Large intestine (tissue), 12 donors: ENCODE data around the gene PRPF39. TPM values are rescaled to one million over a fixed set of nuclear protein-coding genes. Genes with fewer than 3 reads are reported as not detected.
A peak's percentile ranks its signal among the peaks of the same experiment; 100 is the strongest.

Source experiments
- DNase-seq, 2 donors: peaks; one replicate each; pipeline versions ENCODE4 v3.0.0 to v3.0.0-alpha.2; 2013
- H3K27ac ChIP-seq: one replicate; pipeline ENCODE4 v1.5.1; 2013; ENCODE audit warnings: low read length
- H3K27me3 ChIP-seq: 2 replicates; pipeline ENCODE4 v1.6.1; 2013; ENCODE audit warnings: low read length; ENCODE audit not compliant: control insufficient read depth, insufficient read depth
- H3K36me3 ChIP-seq: 2 replicates; pipeline ENCODE4 v1.6.1; 2013; ENCODE audit warnings: low read length; ENCODE audit not compliant: control insufficient read depth, insufficient read depth
- H3K4me1 ChIP-seq: one replicate; pipeline ENCODE4 v1.6.1; 2013; ENCODE audit warnings: low read length; ENCODE audit not compliant: control insufficient read depth, insufficient read depth
- H3K4me3 ChIP-seq: one replicate; pipeline ENCODE4 v1.5.1; 2013; ENCODE audit warnings: low read length
- H3K9me3 ChIP-seq: one replicate; pipeline ENCODE4 v1.6.1; 2013; ENCODE audit warnings: mild to moderate bottlenecking, low read depth, low read length, moderate library complexity; ENCODE audit not compliant: control insufficient read depth
- WGBS: methylation state at CpG from one replicate; pipeline ENCODE4 v1.1.5; 2013; ENCODE audit warnings: low lambda C conversion rate; ENCODE audit not compliant: insufficient coverage; 5-methylcytosine and 5-hydroxymethylcytosine counted together
- long read RNA-seq, 11 donors: transcript quantifications; one replicate each; lab custom pipeline, GENCODE V29; 2026
- polyA plus RNA-seq: library from polyadenylated mRNA; unstranded; fragments of 120-200 nt; gene quantifications from one replicate; pipeline ENCODE4 v1.2.1, GENCODE V29; 2013

The PRPF39 gene
- polyA plus RNA-seq: 69.0 TPM
- long read RNA-seq, donor 1, partial matches to known transcripts: 0 of 2 reads
- long read RNA-seq, donor 1, other reads (novel, unspliced or antisense): 0 of 2 reads
- long read RNA-seq, donor 2, partial matches to known transcripts: 197 of 343 reads
- long read RNA-seq, donor 2, other reads (novel, unspliced or antisense): 141 of 343 reads
- long read RNA-seq, donor 3: 0 reads
- long read RNA-seq, donor 4, partial matches to known transcripts: 0 of 1 reads
- long read RNA-seq, donor 4, other reads (novel, unspliced or antisense): 0 of 1 reads
- long read RNA-seq, donor 5, partial matches to known transcripts: 0 of 1 reads
- long read RNA-seq, donor 5, other reads (novel, unspliced or antisense): 0 of 1 reads
- long read RNA-seq, donor 6, partial matches to known transcripts: 219 of 306 reads
- long read RNA-seq, donor 6, other reads (novel, unspliced or antisense): 85 of 306 reads
- long read RNA-seq, donor 7, partial matches to known transcripts: 0 of 3 reads
- long read RNA-seq, donor 7, other reads (novel, unspliced or antisense): 0 of 3 reads
- long read RNA-seq, donor 8, transcript PRPF39-211 (2 exons, 645 nt): major isoform, 5 of 23 reads
- long read RNA-seq, donor 8, partial matches to known transcripts: 12 of 23 reads
- long read RNA-seq, donor 8, other reads (novel, unspliced or antisense): 0 of 23 reads
- long read RNA-seq, donor 9, partial matches to known transcripts: 156 of 274 reads
- long read RNA-seq, donor 9, other reads (novel, unspliced or antisense): 113 of 274 reads
- long read RNA-seq, donor 10, partial matches to known transcripts: 145 of 290 reads
- long read RNA-seq, donor 10, other reads (novel, unspliced or antisense): 143 of 290 reads
- long read RNA-seq, donor 11, partial matches to known transcripts: 6 of 10 reads
- long read RNA-seq, donor 11, other reads (novel, unspliced or antisense): 0 of 10 reads

GRCh38 chr14:45083976-45084722 is at the start of gene PRPF39:
Gene PRPF39, plus strand, starts transcription at chr14:45084116. Its CDS starts 11,124 bp downstream, at chr14:45095240.
- peak; percentile 95 to 96 for DNase-seq
- Histone ChIP-seq H3K27ac (peak within 1 kb of the TSS; percentile 89), H3K36me3 (no peaks in the 10 kb centered on the region), H3K27me3 (no peaks in the 10 kb centered on the region), H3K4me1 (peaks cover 12% of the 10 kb centered on the region), H3K9me3 (peaks cover 3% of the 10 kb centered on the region), H3K4me3 (peak within 1 kb of the TSS; percentile 78)
- WGBS: no CpG with 5 or more reads among the region's 49 CpGs

- Histone ChIP-seq H3K36me3 (peaks cover 52% of the 10 kb centered on the region), H3K4me1 (no peaks in the 10 kb centered on the region), H3K27ac (no peak overlapping the region), H3K27me3 (no peaks in the 10 kb centered on the region), H3K4me3 (no peak overlapping the region), H3K9me3 (peaks cover 4% of the 10 kb centered on the region)
- no peak for DNase-seq
These were observed 49.2 kb upstream of the PRPF39 start for GRCh38 chr14:45034730-45035129.

- Histone ChIP-seq H3K36me3 (peaks cover 48% of the 10 kb centered on the region), H3K27me3 (no peaks in the 10 kb centered on the region), H3K4me3 (no peak overlapping the region), H3K27ac (no peak overlapping the region), H3K4me1 (no peaks in the 10 kb centered on the region), H3K9me3 (peaks cover 4% of the 10 kb centered on the region)
- no peak for DNase-seq
- WGBS: 100% methylated on average over 3 of the region's 5 CpGs
These were observed 45.7 kb upstream of the PRPF39 start for GRCh38 chr14:45038256-45038655.

- no peaks in the 10 kb centered on the region for H3K4me1 ChIP-seq
- DNase-seq: peak in 1 of 2 donors; percentile 2
- no peak overlapping the region for H3K27ac ChIP-seq
- no CpG with 5 or more reads among the region's 5 CpGs for WGBS
- H3K27me3 ChIP-seq: no peaks in the 10 kb centered on the region
- no peak overlapping the region for H3K4me3 ChIP-seq
- H3K9me3 ChIP-seq: peaks cover 4% of the 10 kb centered on the region
- peaks cover 45% of the 10 kb centered on the region for H3K36me3 ChIP-seq
These were observed 45.1 kb upstream of the PRPF39 start for GRCh38 chr14:45038865-45039264.

- peaks cover 44% of the 10 kb centered on the region for H3K36me3 ChIP-seq
- DNase-seq: no peak
- H3K27me3 ChIP-seq: no peaks in the 10 kb centered on the region
- no CpG with 5 or more reads among the region's 2 CpGs for WGBS
- no peaks in the 10 kb centered on the region for H3K4me1 ChIP-seq
- H3K4me3 ChIP-seq: no peak overlapping the region
- H3K27ac ChIP-seq: no peak overlapping the region
- peaks cover 4% of the 10 kb centered on the region for H3K9me3 ChIP-seq
These were observed 44.5 kb upstream of the PRPF39 start for GRCh38 chr14:45039390-45039789.

GRCh38 chr14:45041641-45042040 is 42.3 kb upstream of the PRPF39 start:
- Histone ChIP-seq H3K27ac (no peak overlapping the region), H3K4me1 (no peaks in the 10 kb centered on the region), H3K27me3 (no peaks in the 10 kb centered on the region), H3K4me3 (no peak overlapping the region), H3K36me3 (peaks cover 56% of the 10 kb centered on the region), H3K9me3 (peaks cover 4% of the 10 kb centered on the region)
- no peak for DNase-seq
- WGBS: 86% methylated on average over 1 of the region's 5 CpGs

- WGBS: 76% methylated on average over 5 of the region's 5 CpGs
- Histone ChIP-seq H3K27ac (no peak overlapping the region), H3K4me1 (no peaks in the 10 kb centered on the region), H3K27me3 (no peaks in the 10 kb centered on the region), H3K36me3 (peaks cover 36% of the 10 kb centered on the region), H3K9me3 (no peaks in the 10 kb centered on the region), H3K4me3 (no peak overlapping the region)
- DNase-seq: no peak
These were observed 39.3 kb upstream of the PRPF39 start for GRCh38 chr14:45044638-45045037.

- no peak for DNase-seq
- H3K9me3 ChIP-seq: no peaks in the 10 kb centered on the region
- H3K4me1 ChIP-seq: no peaks in the 10 kb centered on the region
- H3K36me3 ChIP-seq: peaks cover 47% of the 10 kb centered on the region
- no peak overlapping the region for H3K27ac ChIP-seq
- WGBS: no CpG with 5 or more reads among the region's 2 CpGs
- no peak overlapping the region for H3K4me3 ChIP-seq
- H3K27me3 ChIP-seq: no peaks in the 10 kb centered on the region
These were observed 35.5 kb upstream of the PRPF39 start for GRCh38 chr14:45048385-45048784.

GRCh38 chr14:45051180-45051579 is 32.7 kb upstream of the PRPF39 start:
- no peaks in the 10 kb centered on the region for H3K9me3 ChIP-seq
- H3K27me3 ChIP-seq: no peaks in the 10 kb centered on the region
- no peaks in the 10 kb centered on the region for H3K4me1 ChIP-seq
- H3K4me3 ChIP-seq: no peak overlapping the region
- peaks cover 41% of the 10 kb centered on the region for H3K36me3 ChIP-seq
- H3K27ac ChIP-seq: no peak overlapping the region
- no peak for DNase-seq

GRCh38 chr14:45051896-45052295 is 32.0 kb upstream of the PRPF39 start:
- Histone ChIP-seq H3K4me3 (no peak overlapping the region), H3K4me1 (no peaks in the 10 kb centered on the region), H3K27me3 (no peaks in the 10 kb centered on the region), H3K27ac (no peak overlapping the region), H3K36me3 (peaks cover 34% of the 10 kb centered on the region), H3K9me3 (no peaks in the 10 kb centered on the region)
- 100% methylated on average over 2 of the region's 4 CpGs for WGBS
- DNase-seq: no peak
